GM12873 (cell line): Measurements from ENCODE around the gene SLC6A3.

Experiments
- CTCF ChIP-seq: IDR thresholded peaks from 2 replicates; pipeline ENCODE4 v1.5.1; 2012; ENCODE audit warnings: low read depth, mild to moderate bottlenecking, moderate library complexity, low read length, control low read depth; ENCODE audit not compliant: insufficient read depth; ENCODE audit errors: missing control alignments

The SLC6A3 gene

GRCh38 chr5:1471997-1472963 is 27.0 kb upstream of the SLC6A3 start:
- TF ChIP-seq CTCF: no peak

- TF ChIP-seq CTCF: no peak
These were observed 26.1 kb upstream of the SLC6A3 start for GRCh38 chr5:1471240-1471853.

- TF ChIP-seq CTCF: no peak
These were observed 25.5 kb upstream of the SLC6A3 start for GRCh38 chr5:1470762-1471211.

- peak; percentile 7 for TF ChIP-seq CTCF
These were observed 23.6 kb upstream of the SLC6A3 start for GRCh38 chr5:1468629-1469527.

GRCh38 chr5:1468247-1468612 is 23.0 kb upstream of the SLC6A3 start:
- TF ChIP-seq CTCF: peak; percentile 49

GRCh38 chr5:1467341-1468246 is 22.4 kb upstream of the SLC6A3 start:
- TF ChIP-seq CTCF: no peak
